ENCODE data around the gene CCDC134. TPM values are rescaled to one million over a fixed set of nuclear protein-coding genes. Genes with fewer than 3 reads are reported as not detected.
"Not testable (repeated sequence)": the region's sequence is repeated elsewhere in the genome, so short reads cannot be mapped to it uniquely, and the experiment has no call there.

CCDC134 gene
- total RNA-seq, 1 donor from 2014 or later: 13.2 TPM

- POLR2A ChIA-PET: interaction anchor here (0.5 to 11.0 kb wide), 38 partner anchors 8 to 782 kb away, joined by 3 to 221 read pairs (median 6); partner anchors contain the start of genes CCDC134, CENPM, DESI1 and MEI1
- Mint-ChIP-seq H3K9me3 (no peaks in the 10 kb centered on the region), H3K4me1 (peaks cover 62% of the 10 kb centered on the region), H3K27me3 (no peaks in the 10 kb centered on the region), H3K4me3 (peak overlapping the region; percentile 92), H3K27ac (peak overlapping the region; percentile 99), H3K36me3 (ENCODE audit: low read depth) (peaks cover 34% of the 10 kb centered on the region)
- DNase-seq: no peak
- ATAC-seq (ENCODE audit: low read depth): no peak
- no peak for TF ChIP-seq CTCF (IDR thresholded peaks at IDR 0.05)
- intact Hi-C loops (cut with micrococcal nuclease): loop anchor here (1.0 to 2.0 kb wide), 5 partner anchors 8 to 247 kb away; partner anchors contain the start of gene SMDT1
- CTCF ChIA-PET: interaction anchor here (0.7 to 4.8 kb wide), 10 partner anchors 8 to 135 kb away, joined by 3 to 32 read pairs (median 4); partner anchors contain the start of genes CCDC134 and TNFRSF13C
Observed at GRCh38 chr22:41831828-41832552, 31.5 kb downstream of the CCDC134 start.

- no peak for TF ChIP-seq CTCF (IDR thresholded peaks at IDR 0.05)
- intact Hi-C loops (cut with micrococcal nuclease): loop anchor here (1.0 to 2.0 kb wide), 8 partner anchors 8 to 258 kb away; partner anchors contain the start of genes NDUFA6 and SMDT1
- H3K9me3 Mint-ChIP-seq: no peaks in the 10 kb centered on the region
- H3K27ac Mint-ChIP-seq: peak within 1 kb of the TSS; percentile 99
- peaks cover 37% of the 10 kb centered on the region for H3K36me3 Mint-ChIP-seq (ENCODE audit: low read depth)
- POLR2A ChIA-PET: interaction anchor here (0.6 to 11.0 kb wide), 43 partner anchors 7 to 782 kb away, joined by 3 to 221 read pairs (median 6); partner anchors contain the start of genes CCDC134, CENPM, DESI1 and MEI1
- peak within 1 kb of the TSS; percentile 98 for H3K4me3 Mint-ChIP-seq
- H3K4me1 Mint-ChIP-seq: peaks cover 62% of the 10 kb centered on the region
- ATAC-seq (ENCODE audit: low read depth) (peak; percentile 85), DNase-seq (peak; percentile 96)
- CTCF ChIA-PET: interaction anchor here (0.8 to 2.7 kb wide), 8 partner anchors 9 to 136 kb away, joined by 3 to 14 read pairs (median 4); partner anchors contain the start of genes CCDC134 and TNFRSF13C
- no peaks in the 10 kb centered on the region for H3K27me3 Mint-ChIP-seq
Observed at GRCh38 chr22:41832553-41833368, 32.3 kb downstream of the CCDC134 start, which contains the start of gene SREBF2. TSS of gene SREBF2 (plus strand) at chr22:41833105. CDS start at chr22:41833271, 166 bp downstream.

- Mint-ChIP-seq H3K27me3 (no peaks in the 10 kb centered on the region), H3K27ac (peak overlapping the region; percentile 92), H3K4me1 (peaks cover 67% of the 10 kb centered on the region), H3K36me3 (ENCODE audit: low read depth) (peaks cover 44% of the 10 kb centered on the region), H3K9me3 (no peaks in the 10 kb centered on the region), H3K4me3 (peak overlapping the region; percentile 98)
- intact Hi-C loops (cut with micrococcal nuclease): loop anchor here (1.0 to 2.0 kb wide), 6 partner anchors 29 to 257 kb away; partner anchors contain the start of genes NDUFA6 and SMDT1
- no peak for TF ChIP-seq CTCF (IDR thresholded peaks at IDR 0.05)
- ChIA-PET CTCF (interaction anchor here (0.8 to 2.7 kb wide), 9 partner anchors 9 to 136 kb away, joined by 3 to 14 read pairs (median 4); partner anchors contain the start of genes CCDC134 and TNFRSF13C), POLR2A (interaction anchor here (0.6 to 11.0 kb wide), 39 partner anchors 9 to 781 kb away, joined by 3 to 221 read pairs (median 7); partner anchors contain the start of genes CCDC134, CENPM, DESI1 and MEI1)
- DNase-seq (peak; percentile 61), ATAC-seq (ENCODE audit: low read depth) (peak; percentile 2)
Observed at GRCh38 chr22:41833369-41834004, 33.0 kb downstream of the CCDC134 start.

- intact Hi-C loops (cut with micrococcal nuclease): no loop called here
- DNase-seq: no peak
- ATAC-seq (ENCODE audit: low read depth): no peak
- no peak for TF ChIP-seq CTCF (IDR thresholded peaks at IDR 0.05)
- POLR2A ChIA-PET: interaction anchor here (0.8 to 11.0 kb wide), 16 partner anchors 8 to 137 kb away, joined by 3 to 221 read pairs (median 15); partner anchors contain the start of genes CCDC134, CENPM and TNFRSF13C
- H3K27ac Mint-ChIP-seq: peak overlapping the region; percentile 92
- H3K4me1 Mint-ChIP-seq: peaks cover 72% of the 10 kb centered on the region
- CTCF ChIA-PET: interaction anchor here (1.1 to 2.7 kb wide), 3 partner anchors 29 to 137 kb away, joined by 4 to 14 read pairs (median 7); no protein-coding TSS in a partner anchor
- peaks cover 52% of the 10 kb centered on the region for H3K36me3 Mint-ChIP-seq (ENCODE audit: low read depth)
- peak overlapping the region; percentile 98 for H3K4me3 Mint-ChIP-seq
- H3K9me3 Mint-ChIP-seq: no peaks in the 10 kb centered on the region
- no peaks in the 10 kb centered on the region for H3K27me3 Mint-ChIP-seq
Observed at GRCh38 chr22:41834005-41834944, 33.8 kb downstream of the CCDC134 start.

GRCh38 chr22:41835462-41835861 lies 35.0 kb downstream of the CCDC134 start:
- intact Hi-C loops (cut with micrococcal nuclease); ATAC-seq (ENCODE audit: low read depth); DNase-seq; H3K9me3 Mint-ChIP-seq; H3K4me3 Mint-ChIP-seq; H3K27me3 Mint-ChIP-seq: not testable (repeated sequence)
- Mint-ChIP-seq H3K4me1 (peaks cover 73% of the 10 kb centered on the region), H3K36me3 (ENCODE audit: low read depth) (peaks cover 61% of the 10 kb centered on the region), H3K27ac (peak overlapping the region; percentile 50)
- POLR2A ChIA-PET: interaction anchor here (0.6 to 9.9 kb wide), 7 partner anchors 7 to 1320 kb away, joined by 3 to 166 read pairs (median 5); partner anchors contain the start of gene TNFRSF13C
- CTCF ChIA-PET: interaction anchor here (0.6 to 1.1 kb wide), 2 partner anchors 22 to 105 kb away, joined by 3 to 5 read pairs; no protein-coding TSS in a partner anchor

All from activated B cell treated with CpG ODN at 0.5 μM for 24 hours (primary cell).